Measurements from ENCODE around the gene PCNX2. TPM values are rescaled to one million over a fixed set of nuclear protein-coding genes. Genes with fewer than 3 reads are reported as not detected.

Gene PCNX2
- total RNA-seq, 6 experiments from 2014 or later: 9.9 to 15.6 (median 13.5) TPM

- DNase-seq: peak; percentile 11
Observed at GRCh38 chr1:233172201-233172600, 123.3 kb downstream of the PCNX2 start.

GRCh38 chr1:233170741-233171140, 124.8 kb downstream of the PCNX2 start:
- no peak overlapping the region for H3K4me3 Mint-ChIP-seq
- no peaks in the 10 kb centered on the region for H3K27me3 Mint-ChIP-seq (ENCODE audit: insufficient read depth)
- H3K36me3 Mint-ChIP-seq (ENCODE audit: low read depth): peaks cover 36% of the 10 kb centered on the region
- TF ChIP-seq CTCF (IDR thresholded peaks at IDR 0.05): no peak
- H3K4me1 Mint-ChIP-seq (ENCODE audit: low read depth): no peaks in the 10 kb centered on the region
- H3K27ac Mint-ChIP-seq: no peak overlapping the region
- H3K9me3 Mint-ChIP-seq: no peaks in the 10 kb centered on the region
- no peak for DNase-seq

More at GRCh38 chr1:233172201-233172600, 123.3 kb downstream of the PCNX2 start:
- Mint-ChIP-seq H3K27ac (no peak overlapping the region), H3K4me1 (ENCODE audit: low read depth) (no peaks in the 10 kb centered on the region), H3K4me3 (no peak overlapping the region), H3K27me3 (ENCODE audit: insufficient read depth) (no peaks in the 10 kb centered on the region), H3K9me3 (peaks cover 1% of the 10 kb centered on the region), H3K36me3 (ENCODE audit: low read depth) (peaks cover 44% of the 10 kb centered on the region)
- TF ChIP-seq CTCF (IDR thresholded peaks at IDR 0.05): peak; percentile 52

GRCh38 chr1:233168384-233168783, 127.1 kb downstream of the PCNX2 start:
- Mint-ChIP-seq H3K4me1 (ENCODE audit: low read depth) (no peaks in the 10 kb centered on the region), H3K9me3 (peaks cover 6% of the 10 kb centered on the region; the same call in 1 of the 2 replicates), H3K27ac (no peak overlapping the region), H3K4me3 (no peak overlapping the region), H3K27me3 (ENCODE audit: insufficient read depth) (no peaks in the 10 kb centered on the region), H3K36me3 (ENCODE audit: low read depth) (peaks cover 46% of the 10 kb centered on the region)
- DNase-seq: no peak
- TF ChIP-seq CTCF (IDR thresholded peaks at IDR 0.05): no peak

GRCh38 chr1:233166896-233167295, 128.6 kb downstream of the PCNX2 start:
- peaks cover 6% of the 10 kb centered on the region; the same call in 1 of the 2 replicates for H3K9me3 Mint-ChIP-seq
- no peak overlapping the region for H3K27ac Mint-ChIP-seq

GRCh38 chr1:233163696-233164095, 131.8 kb downstream of the PCNX2 start:
- Mint-ChIP-seq H3K4me3 (no peak overlapping the region), H3K27me3 (ENCODE audit: insufficient read depth) (no peaks in the 10 kb centered on the region), H3K36me3 (ENCODE audit: low read depth) (peaks cover 24% of the 10 kb centered on the region), H3K9me3 (peaks cover 6% of the 10 kb centered on the region; the same call in 1 of the 2 replicates), H3K4me1 (ENCODE audit: low read depth) (no peaks in the 10 kb centered on the region), H3K27ac (no peak overlapping the region)
- DNase-seq: no peak
- no peak for TF ChIP-seq CTCF (IDR thresholded peaks at IDR 0.05)

More at GRCh38 chr1:233166896-233167295, 128.6 kb downstream of the PCNX2 start:
- no peak for TF ChIP-seq CTCF (IDR thresholded peaks at IDR 0.05)
- Mint-ChIP-seq H3K27me3 (ENCODE audit: insufficient read depth) (no peaks in the 10 kb centered on the region), H3K4me3 (no peak overlapping the region), H3K36me3 (ENCODE audit: low read depth) (peaks cover 39% of the 10 kb centered on the region), H3K4me1 (ENCODE audit: low read depth) (no peaks in the 10 kb centered on the region)
- DNase-seq: no peak

GRCh38 chr1:233158322-233158721, 137.2 kb downstream of the PCNX2 start:
- Mint-ChIP-seq H3K27me3 (ENCODE audit: insufficient read depth) (no peaks in the 10 kb centered on the region), H3K27ac (no peak overlapping the region), H3K4me3 (no peak overlapping the region), H3K36me3 (ENCODE audit: low read depth) (peaks cover 17% of the 10 kb centered on the region), H3K9me3 (no peaks in the 10 kb centered on the region), H3K4me1 (ENCODE audit: low read depth) (no peaks in the 10 kb centered on the region)
- DNase-seq: no peak
- no peak for TF ChIP-seq CTCF (IDR thresholded peaks at IDR 0.05)
